ENCODE data around the gene KLHDC9.

DNA sequence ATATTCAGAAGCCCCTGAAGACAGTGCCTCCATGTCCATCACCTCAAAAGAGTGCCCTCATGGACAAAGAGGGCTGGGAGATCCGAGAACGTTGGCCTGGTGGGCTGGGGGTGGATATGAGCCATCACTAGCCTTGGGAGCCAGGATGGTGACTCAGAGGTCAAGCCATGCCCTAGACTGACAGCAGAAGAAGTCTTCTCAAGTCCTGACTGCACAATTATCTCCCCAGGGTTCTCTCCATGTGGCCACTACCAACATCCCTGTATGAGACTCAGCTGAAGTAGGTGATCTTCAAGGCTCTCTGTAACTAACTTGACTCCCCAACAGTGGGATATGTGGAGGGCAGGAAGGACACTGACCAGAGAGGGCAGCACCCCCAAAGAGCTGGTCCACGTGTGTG, 45.3 kb upstream of the KLHDC9 start:
- TF ChIP-seq CTCF (IDR thresholded peaks at IDR 0.05) (no peak), KDM1A (IDR thresholded peaks at IDR 0.05; ENCODE audit: low read depth) (no peak), HEYL (CRISPR knock-in tag; IDR thresholded peaks at IDR 0.05) (no peak), POLR2A (IDR thresholded peaks at IDR 0.05; ENCODE audit: low read length) (no peak), EHMT2 (IDR thresholded peaks at IDR 0.05; ENCODE audit: low read depth) (no peak), RCOR1 (IDR thresholded peaks at IDR 0.05; ENCODE audit: low read depth, low read length) (no peak), EP300 (IDR thresholded peaks at IDR 0.05) (no peak), MYC (IDR thresholded peaks at IDR 0.05; ENCODE audit: borderline replicate concordance, low read length) (no peak), CEBPB (IDR thresholded peaks at IDR 0.05) (no peak), POLR2AphosphoS2 (conservative IDR thresholded peaks at IDR 0.05; ENCODE audit: low read length) (no peak)
- TF ChIP-seq, protein P1, sequence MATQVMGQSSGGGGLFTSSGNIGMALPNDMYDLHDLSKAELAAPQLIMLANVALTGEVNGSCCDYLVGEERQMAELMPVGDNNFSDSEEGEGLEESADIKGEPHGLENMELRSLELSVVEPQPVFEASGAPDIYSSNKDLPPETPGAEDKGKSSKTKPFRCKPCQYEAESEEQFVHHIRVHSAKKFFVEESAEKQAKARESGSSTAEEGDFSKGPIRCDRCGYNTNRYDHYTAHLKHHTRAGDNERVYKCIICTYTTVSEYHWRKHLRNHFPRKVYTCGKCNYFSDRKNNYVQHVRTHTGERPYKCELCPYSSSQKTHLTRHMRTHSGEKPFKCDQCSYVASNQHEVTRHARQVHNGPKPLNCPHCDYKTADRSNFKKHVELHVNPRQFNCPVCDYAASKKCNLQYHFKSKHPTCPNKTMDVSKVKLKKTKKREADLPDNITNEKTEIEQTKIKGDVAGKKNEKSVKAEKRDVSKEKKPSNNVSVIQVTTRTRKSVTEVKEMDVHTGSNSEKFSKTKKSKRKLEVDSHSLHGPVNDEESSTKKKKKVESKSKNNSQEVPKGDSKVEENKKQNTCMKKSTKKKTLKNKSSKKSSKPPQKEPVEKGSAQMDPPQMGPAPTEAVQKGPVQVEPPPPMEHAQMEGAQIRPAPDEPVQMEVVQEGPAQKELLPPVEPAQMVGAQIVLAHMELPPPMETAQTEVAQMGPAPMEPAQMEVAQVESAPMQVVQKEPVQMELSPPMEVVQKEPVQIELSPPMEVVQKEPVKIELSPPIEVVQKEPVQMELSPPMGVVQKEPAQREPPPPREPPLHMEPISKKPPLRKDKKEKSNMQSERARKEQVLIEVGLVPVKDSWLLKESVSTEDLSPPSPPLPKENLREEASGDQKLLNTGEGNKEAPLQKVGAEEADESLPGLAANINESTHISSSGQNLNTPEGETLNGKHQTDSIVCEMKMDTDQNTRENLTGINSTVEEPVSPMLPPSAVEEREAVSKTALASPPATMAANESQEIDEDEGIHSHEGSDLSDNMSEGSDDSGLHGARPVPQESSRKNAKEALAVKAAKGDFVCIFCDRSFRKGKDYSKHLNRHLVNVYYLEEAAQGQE (IDR thresholded peaks at IDR 0.05): no peak

Data from A549 (cell line).